Stimulated activated effector memory CD8-positive, alpha-beta T cell treated with anti-CD3 and anti-CD28 coated beads, Interleukin-12 subunit alpha, Interleukin-12 subunit beta, amount 100 ng/mL, for 72 hours (primary cell): ENCODE results near the gene HIF3A.

Experiments used
- ATAC-seq: fragments of 150-1000 bp; cut with Tn5 transposase; 2 replicates; pipeline ENCODE4 v1.10.0; 2021
- DNase-seq, 2 donors: peaks; one replicate each; pipeline ENCODE4 v3.0.0; 2021 to 2022; ENCODE audit warnings: low spot score in 2 of 2
- H3K27ac Mint-ChIP-seq: one replicate; pipeline ENCODE4 v1.8.0; 2022; ENCODE audit warnings: mild to moderate bottlenecking, mixed read lengths
- H3K36me3 Mint-ChIP-seq: one replicate; pipeline ENCODE4 v1.8.0; 2022; ENCODE audit warnings: mild to moderate bottlenecking, mixed read lengths
- H3K4me1 Mint-ChIP-seq: one replicate; pipeline ENCODE4 v1.8.0; 2022; ENCODE audit warnings: mixed read lengths
- H3K4me3 Mint-ChIP-seq: one replicate; pipeline ENCODE4 v1.8.0; 2022; ENCODE audit warnings: mild to moderate bottlenecking, mixed read lengths
- H3K9me3 Mint-ChIP-seq: one replicate; pipeline ENCODE4 v1.8.0; 2022; ENCODE audit warnings: mixed read lengths

Gene HIF3A

GRCh38 chr19:46355234-46356148 is 58.6 kb downstream of the HIF3A start:
- DNase-seq = no peak
- ATAC-seq = peak; percentile 76
- Mint-ChIP-seq H3K27ac (peak overlapping the region; percentile 91), H3K36me3 (peaks cover 79% of the 10 kb centered on the region), H3K4me3 (peak overlapping the region; percentile 36), H3K4me1 (peaks cover 64% of the 10 kb centered on the region), H3K9me3 (no peaks in the 10 kb centered on the region)

DNA sequence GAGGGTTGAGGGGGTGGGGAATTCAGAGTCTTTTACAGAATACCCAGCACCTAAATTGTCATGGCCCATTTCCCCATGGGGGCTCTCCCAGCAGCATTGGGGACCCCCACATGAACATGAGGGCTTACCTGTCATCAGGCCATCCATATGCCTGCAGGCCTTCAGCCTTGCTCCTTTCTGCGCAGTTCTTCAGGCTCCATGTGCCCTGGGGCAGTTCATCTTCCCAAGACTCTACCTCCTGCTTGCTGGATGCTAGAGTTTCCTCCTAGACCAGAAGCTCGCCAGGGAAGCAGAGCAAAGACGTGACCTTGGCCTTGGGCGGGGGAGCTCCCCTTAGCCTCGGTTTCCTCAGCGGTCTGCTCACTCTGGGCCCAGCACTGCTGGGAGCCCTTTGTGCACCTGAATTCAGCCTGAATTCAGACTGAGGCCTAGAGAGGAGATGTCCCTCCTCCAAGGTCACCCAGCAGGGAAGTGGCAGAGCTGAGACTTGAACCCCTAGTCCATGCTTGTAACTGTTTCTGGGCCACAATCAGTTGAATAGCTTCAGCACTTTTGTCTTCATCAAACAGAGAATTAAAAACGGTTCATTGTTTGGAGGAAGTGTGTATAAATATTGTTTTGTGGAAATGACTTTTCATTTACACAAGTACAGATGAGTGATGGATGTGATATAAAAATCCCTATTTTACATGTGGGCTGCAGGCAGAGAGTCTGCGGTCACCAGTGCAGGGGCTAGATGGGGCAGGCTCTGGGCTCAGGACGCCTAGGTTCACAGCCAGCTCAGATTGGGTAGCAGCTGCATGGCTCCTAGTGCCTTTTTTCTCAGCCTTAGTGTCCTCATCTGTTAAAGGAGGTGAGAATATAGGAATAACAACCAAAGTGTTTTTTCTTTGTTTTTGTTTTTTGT is 59.6 kb downstream of the HIF3A start:
- H3K27ac Mint-ChIP-seq = peak overlapping the region; percentile 91
- no peak for ATAC-seq
- peak overlapping the region; percentile 36 for H3K4me3 Mint-ChIP-seq
- H3K9me3 Mint-ChIP-seq = no peaks in the 10 kb centered on the region
- DNase-seq = no peak
- peaks cover 81% of the 10 kb centered on the region for H3K36me3 Mint-ChIP-seq
- peaks cover 55% of the 10 kb centered on the region for H3K4me1 Mint-ChIP-seq

- no peak overlapping the region for H3K27ac Mint-ChIP-seq
- H3K9me3 Mint-ChIP-seq = no peaks in the 10 kb centered on the region
- H3K36me3 Mint-ChIP-seq = peaks cover 84% of the 10 kb centered on the region
- no peak for DNase-seq
- no peak for ATAC-seq
- H3K4me3 Mint-ChIP-seq = no peak overlapping the region
- H3K4me1 Mint-ChIP-seq = peaks cover 52% of the 10 kb centered on the region
Measured at GRCh38 chr19:46357846-46358583, 61.2 kb downstream of the HIF3A start.

DNA sequence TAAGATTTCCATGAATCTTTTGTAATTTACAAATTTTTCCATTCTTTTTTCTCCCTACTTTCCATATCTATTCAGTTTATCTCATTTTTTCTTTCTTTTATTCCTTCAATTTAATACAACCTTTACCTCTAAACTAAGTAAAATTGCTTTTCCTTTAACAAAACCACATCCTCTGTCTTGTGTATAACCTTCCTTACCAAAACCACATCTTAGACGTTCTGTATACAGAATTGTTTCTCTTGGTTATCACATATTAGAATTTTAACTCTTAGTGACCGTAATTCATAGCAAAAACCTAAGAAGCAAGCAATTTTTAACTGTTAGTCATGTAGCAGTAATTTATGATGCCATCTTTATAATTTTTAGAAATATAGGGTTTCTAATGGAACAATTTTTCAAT is 65.1 kb downstream of the HIF3A start:
- peak; percentile 73 for ATAC-seq
- peak overlapping the region; percentile 45 for H3K4me3 Mint-ChIP-seq
- H3K4me1 Mint-ChIP-seq = peaks cover 46% of the 10 kb centered on the region
- H3K27ac Mint-ChIP-seq = peak overlapping the region; percentile 18
- no peak for DNase-seq
- H3K9me3 Mint-ChIP-seq = no peaks in the 10 kb centered on the region
- peaks cover 72% of the 10 kb centered on the region for H3K36me3 Mint-ChIP-seq

DNA sequence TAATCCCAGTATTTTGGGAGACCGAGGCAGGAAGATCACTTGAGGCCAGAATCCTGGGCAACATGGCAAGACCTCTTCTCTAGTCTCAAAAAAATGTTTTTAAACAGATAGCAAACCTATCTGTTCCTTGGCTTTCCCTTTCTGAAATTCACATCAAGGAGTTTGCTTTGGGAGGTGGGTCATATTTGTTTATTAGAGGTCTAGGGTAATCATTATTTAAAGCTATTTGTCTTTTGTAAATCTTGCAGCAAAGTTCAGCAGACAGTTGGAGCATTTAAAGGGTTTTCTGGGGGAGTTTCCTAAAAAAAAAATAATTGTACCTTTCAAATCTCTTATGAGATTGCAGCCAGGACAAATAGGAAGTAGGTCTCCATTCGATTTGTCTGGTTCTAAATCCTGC is 67.5 kb downstream of the HIF3A start:
- Mint-ChIP-seq H3K27ac (no peak overlapping the region), H3K9me3 (no peaks in the 10 kb centered on the region), H3K36me3 (peaks cover 51% of the 10 kb centered on the region), H3K4me3 (no peak overlapping the region), H3K4me1 (peaks cover 42% of the 10 kb centered on the region)
- ATAC-seq (no peak), DNase-seq (no peak)

DNA sequence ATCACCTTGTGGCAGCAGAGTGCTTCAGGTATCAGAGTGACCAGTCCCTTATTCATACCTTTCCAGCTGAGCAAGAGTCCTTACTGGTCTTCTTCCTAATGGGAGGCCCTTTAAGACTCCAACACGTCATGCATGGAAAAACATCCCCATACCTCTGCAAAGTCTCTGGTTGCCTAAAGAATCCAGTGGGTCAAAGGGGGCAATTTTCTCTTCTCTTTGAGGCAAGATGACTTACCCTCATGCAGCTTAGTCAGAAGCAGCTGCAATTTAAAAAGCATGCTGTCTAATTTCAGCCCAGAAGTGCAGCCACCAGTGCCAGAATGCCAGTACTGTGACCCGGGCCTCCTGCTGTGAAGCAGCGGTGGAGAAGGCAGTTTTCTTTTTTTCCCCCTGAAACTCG is 68.7 kb downstream of the HIF3A start:
- peaks cover 45% of the 10 kb centered on the region for H3K4me1 Mint-ChIP-seq
- no peak for ATAC-seq

GRCh38 chr19:46366620-46367292 is 69.9 kb downstream of the HIF3A start:
- no peak for DNase-seq
- ATAC-seq = peak; percentile 59
- peaks cover 40% of the 10 kb centered on the region for H3K36me3 Mint-ChIP-seq
- peak overlapping the region; percentile 32 for H3K27ac Mint-ChIP-seq
- no peak overlapping the region for H3K4me3 Mint-ChIP-seq
- peaks cover 55% of the 10 kb centered on the region for H3K4me1 Mint-ChIP-seq
- no peaks in the 10 kb centered on the region for H3K9me3 Mint-ChIP-seq

More for the DNA sequence above, 68.7 kb downstream of the HIF3A start:
- Mint-ChIP-seq H3K27ac (peak overlapping the region; percentile 32), H3K9me3 (no peaks in the 10 kb centered on the region), H3K4me3 (no peak overlapping the region), H3K36me3 (peaks cover 42% of the 10 kb centered on the region)
- no peak for DNase-seq

DNA sequence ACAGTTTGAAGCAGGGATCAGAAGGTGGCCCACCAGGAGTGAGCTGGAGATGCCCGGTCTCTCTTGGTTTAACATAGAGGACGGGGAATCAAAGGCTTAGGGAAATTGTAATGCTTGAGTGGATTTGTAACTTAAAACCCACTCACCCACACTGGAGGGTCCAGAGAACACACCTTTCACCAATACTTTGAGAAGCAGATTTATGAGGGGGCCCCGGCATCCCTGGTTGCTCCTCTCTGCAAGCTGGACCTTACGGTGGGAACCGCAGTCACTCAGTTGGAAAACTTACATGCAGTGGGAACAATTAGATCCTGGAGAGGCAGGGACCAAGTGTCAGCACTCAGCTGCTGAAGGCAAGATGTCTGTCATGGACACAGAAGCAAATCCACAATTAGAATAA is 70.6 kb downstream of the HIF3A start:
- H3K4me3 Mint-ChIP-seq = no peak overlapping the region
- DNase-seq (no peak), ATAC-seq (no peak)
- no peaks in the 10 kb centered on the region for H3K9me3 Mint-ChIP-seq
- H3K36me3 Mint-ChIP-seq = peaks cover 33% of the 10 kb centered on the region
- peaks cover 57% of the 10 kb centered on the region for H3K4me1 Mint-ChIP-seq
- peak overlapping the region; percentile 32 for H3K27ac Mint-ChIP-seq

- no peak overlapping the region for H3K27ac Mint-ChIP-seq
- peaks cover 32% of the 10 kb centered on the region for H3K36me3 Mint-ChIP-seq
- peaks cover 58% of the 10 kb centered on the region for H3K4me1 Mint-ChIP-seq
Measured at GRCh38 chr19:46368116-46368515, 71.3 kb downstream of the HIF3A start.

GRCh38 chr19:46369817-46370216 is 73.0 kb downstream of the HIF3A start:
- DNase-seq = no peak
- no peaks in the 10 kb centered on the region for H3K9me3 Mint-ChIP-seq
- H3K4me1 Mint-ChIP-seq = peaks cover 49% of the 10 kb centered on the region
- H3K27ac Mint-ChIP-seq = no peak overlapping the region
- peak; percentile 67 for ATAC-seq
- H3K4me3 Mint-ChIP-seq = no peak overlapping the region
- H3K36me3 Mint-ChIP-seq = peaks cover 19% of the 10 kb centered on the region

More at GRCh38 chr19:46368116-46368515, 71.3 kb downstream of the HIF3A start:
- no peak overlapping the region for H3K4me3 Mint-ChIP-seq
- no peak for DNase-seq
- no peaks in the 10 kb centered on the region for H3K9me3 Mint-ChIP-seq
- ATAC-seq = no peak

GRCh38 chr19:46371371-46371901 is 74.6 kb downstream of the HIF3A start:
- Mint-ChIP-seq H3K4me1 (peaks cover 48% of the 10 kb centered on the region), H3K36me3 (peaks cover 17% of the 10 kb centered on the region), H3K9me3 (no peaks in the 10 kb centered on the region), H3K27ac (peak overlapping the region; percentile 65), H3K4me3 (no peak overlapping the region)
- DNase-seq (no peak), ATAC-seq (peak; percentile 80)

GRCh38 chr19:46372901-46373490 is 76.2 kb downstream of the HIF3A start:
- Mint-ChIP-seq H3K36me3 (peaks cover 31% of the 10 kb centered on the region), H3K27ac (peak overlapping the region; percentile 65), H3K4me1 (peaks cover 38% of the 10 kb centered on the region), H3K4me3 (no peak overlapping the region), H3K9me3 (no peaks in the 10 kb centered on the region)
- no peak for DNase-seq
- no peak for ATAC-seq

- ATAC-seq = no peak
- no peak overlapping the region for H3K4me3 Mint-ChIP-seq
- peaks cover 36% of the 10 kb centered on the region for H3K4me1 Mint-ChIP-seq
- no peaks in the 10 kb centered on the region for H3K9me3 Mint-ChIP-seq
- no peak overlapping the region for H3K27ac Mint-ChIP-seq
- no peak for DNase-seq
- H3K36me3 Mint-ChIP-seq = peaks cover 38% of the 10 kb centered on the region
Measured at GRCh38 chr19:46373491-46374359, 76.9 kb downstream of the HIF3A start.
